ENCODE results near the gene CNTNAP2.

Gene CNTNAP2

GRCh38 chr7:147861945-147862344 lies 1745.3 kb downstream of the CNTNAP2 start:
- TF ChIP-seq CTCF (IDR thresholded peaks at IDR 0.05; ENCODE audit: extremely low read depth, missing control alignments) = no peak
- DNase-seq (ENCODE audit: low spot score) = no peak

DNA sequence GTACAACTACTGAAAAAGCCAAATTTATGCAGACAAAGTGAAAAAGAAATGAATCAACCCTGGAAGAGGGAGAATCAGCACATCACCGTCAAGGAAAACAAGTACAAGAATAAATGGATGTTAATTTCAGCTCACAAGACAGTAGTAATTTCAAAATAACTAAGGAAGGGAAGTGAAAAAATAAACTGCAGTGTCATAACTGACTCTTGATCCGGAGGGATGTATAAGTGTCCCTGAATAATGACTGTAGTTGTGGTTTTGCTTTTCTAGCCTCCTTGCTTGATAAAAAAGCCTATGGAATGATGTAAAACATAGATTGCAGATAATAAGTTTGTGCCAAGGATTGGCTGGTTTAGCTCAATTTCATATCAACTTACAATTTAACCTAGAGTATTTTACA lies 1752.9 kb downstream of the CNTNAP2 start:
- no peak for TF ChIP-seq CTCF (IDR thresholded peaks at IDR 0.05; ENCODE audit: extremely low read depth, missing control alignments)
- DNase-seq (ENCODE audit: low spot score) = no peak

DNA sequence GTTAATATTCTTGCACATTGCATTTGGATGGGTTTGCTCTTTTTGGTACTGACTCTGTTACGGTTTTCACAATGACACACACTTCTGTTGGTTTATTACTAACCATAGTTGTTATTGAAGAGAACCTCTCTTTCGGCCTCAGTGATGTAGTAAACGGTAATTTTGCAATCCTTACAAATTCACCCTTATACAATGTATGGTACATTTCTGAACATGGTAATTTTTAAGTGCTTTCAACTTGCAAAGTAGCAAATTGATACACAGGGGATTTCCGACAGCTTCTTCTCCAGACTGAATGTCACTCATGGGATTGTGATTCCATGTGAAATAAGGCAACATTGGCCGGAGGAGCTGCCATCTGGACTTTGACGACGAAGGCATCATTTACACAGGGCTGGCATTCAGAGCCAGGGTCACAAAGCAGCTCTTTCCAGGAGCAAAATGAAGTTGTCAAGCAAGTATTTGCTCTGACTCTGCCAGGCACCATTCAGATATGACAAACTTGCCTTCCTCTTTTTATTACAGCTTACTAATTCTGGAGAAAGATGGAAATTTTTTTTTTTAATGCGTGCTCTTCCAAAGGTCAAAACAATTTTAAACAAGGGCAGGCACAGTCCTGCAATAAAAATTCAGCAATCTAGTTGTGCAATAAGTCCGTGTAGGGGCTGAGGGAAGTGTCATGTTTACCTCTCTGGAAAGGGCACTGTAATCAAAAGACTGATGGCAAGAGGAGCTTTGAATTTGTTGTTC lies 1762.5 kb downstream of the CNTNAP2 start:
- no peak for DNase-seq (ENCODE audit: low spot score)
- TF ChIP-seq CTCF (IDR thresholded peaks at IDR 0.05; ENCODE audit: extremely low read depth, missing control alignments) = no peak

DNA sequence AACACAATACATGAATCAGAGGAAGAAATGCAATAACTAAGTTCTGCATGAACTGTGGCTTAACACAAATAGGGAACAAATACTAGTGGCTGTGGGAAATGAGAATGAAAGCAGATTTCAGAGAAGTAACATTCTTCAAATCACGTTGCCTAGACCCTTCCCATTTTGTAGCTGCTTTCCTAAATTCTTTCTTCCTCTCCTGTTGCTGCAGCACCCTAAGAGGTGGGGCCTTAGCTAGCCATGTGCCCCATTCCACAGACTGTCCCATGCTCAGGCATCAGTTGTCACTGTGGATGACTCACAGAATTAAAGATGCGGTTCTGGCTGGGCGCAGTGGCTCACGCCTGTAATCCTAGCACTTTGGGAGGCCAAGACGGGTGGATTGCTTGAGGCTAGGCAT lies 1769.3 kb downstream of the CNTNAP2 start:
- DNase-seq (ENCODE audit: low spot score) = no peak
- no peak for TF ChIP-seq CTCF (IDR thresholded peaks at IDR 0.05; ENCODE audit: extremely low read depth, missing control alignments)

DNA sequence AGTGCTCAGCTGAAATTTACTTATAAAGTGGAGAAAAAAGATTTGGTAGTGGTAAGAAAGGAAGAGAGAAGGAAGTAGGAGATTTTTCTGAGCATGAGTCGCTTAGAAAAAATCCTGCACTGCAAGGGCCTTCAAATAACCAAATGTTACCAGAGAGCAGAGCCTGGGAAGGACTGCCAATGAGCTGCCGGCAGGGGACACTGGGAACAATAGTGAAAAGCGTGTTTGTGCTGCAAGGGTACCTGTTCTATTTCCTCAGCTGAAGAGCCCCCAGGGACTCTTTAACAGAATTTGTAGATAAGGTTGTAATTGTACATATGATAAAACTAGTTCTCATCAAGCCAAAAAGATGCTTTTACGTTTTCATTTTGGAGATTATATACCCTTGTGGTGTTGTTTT lies 1777.7 kb downstream of the CNTNAP2 start:
- DNase-seq (ENCODE audit: low spot score) = no peak
- no peak for TF ChIP-seq CTCF (IDR thresholded peaks at IDR 0.05; ENCODE audit: extremely low read depth, missing control alignments)

DNA sequence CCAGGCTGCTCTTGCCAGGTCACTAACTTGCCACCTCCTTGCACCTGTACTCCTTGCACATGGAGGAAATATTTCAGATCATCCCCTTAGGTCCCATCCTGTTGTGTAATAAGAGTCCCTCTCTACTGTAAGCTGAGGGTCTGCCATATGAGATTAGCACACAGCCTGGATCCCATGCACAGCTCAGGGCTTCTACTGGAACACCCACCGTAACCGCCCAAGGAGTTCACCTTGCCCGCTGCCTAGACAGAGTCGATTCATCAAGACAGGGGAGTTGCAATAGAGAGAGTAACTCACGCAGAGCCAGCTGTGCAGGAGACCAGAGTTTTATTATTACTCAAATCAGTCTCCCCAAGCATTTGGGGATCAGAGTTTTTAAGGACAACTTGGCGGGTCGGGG lies 1779.5 kb downstream of the CNTNAP2 start:
- no peak for TF ChIP-seq CTCF (IDR thresholded peaks at IDR 0.05; ENCODE audit: extremely low read depth, missing control alignments)
- DNase-seq (ENCODE audit: low spot score) = no peak

- no peak for TF ChIP-seq CTCF (IDR thresholded peaks at IDR 0.05; ENCODE audit: extremely low read depth, missing control alignments)
- DNase-seq (ENCODE audit: low spot score) = no peak
Observed at GRCh38 chr7:147903536-147904218, 1787.1 kb downstream of the CNTNAP2 start.
